GM12878 (cell line): Measurements from ENCODE around the gene ALG12.

Experiments
- ELK1 ChIP-seq: IDR thresholded peaks from 2 replicates; pipeline ENCODE4 v1.6.1; 2012; ENCODE audit warnings: low read depth, low read length, improper control_type of control experiment
- FOXM1 ChIP-seq: IDR thresholded peaks from 2 replicates; pipeline ENCODE4 v1.6.1; 2012; ENCODE audit warnings: low read depth, mild to moderate bottlenecking, inconsistent platforms, low read length, moderate library complexity
- POLR2A ChIP-seq: IDR thresholded peaks from 2 replicates; pipeline ENCODE4 v1.6.1; 2011; ENCODE audit warnings: low read depth, mild to moderate bottlenecking, low read length
- RELB ChIP-seq: fragments of 450-650 bp; IDR thresholded peaks from 2 replicates; pipeline ENCODE4 v1.6.1; 2017; ENCODE audit warnings: low read depth, mild to moderate bottlenecking, moderate library complexity
- SIN3A ChIP-seq: IDR thresholded peaks from 2 replicates; pipeline ENCODE4 v1.6.1; 2012; ENCODE audit warnings: low read depth, low read length, improper control_type of control experiment
- YY1 ChIP-seq: IDR thresholded peaks from 2 replicates; pipeline ENCODE4 v1.6.1; 2011; ENCODE audit warnings: low read depth, mild to moderate bottlenecking, low read length
- TF ChIP-seq, protein P1 (sequence below), 3 experiments: IDR thresholded peaks in 2 of 3; conservative IDR thresholded peaks in 1 of 3; 2 replicates each; pipeline ENCODE4 v1.5.1; 2011; ENCODE audit warnings: low read depth in 3 of 3, low read length in 3 of 3, mild to moderate bottlenecking in 3 of 3, control low read depth in 2 of 3, moderate library complexity in 2 of 3, inconsistent platforms in 1 of 3, mixed read lengths in 1 of 3; ENCODE audit not compliant: control insufficient read depth in 2 of 3, insufficient read depth in 1 of 3; ENCODE audit errors: extremely low read depth in 1 of 3

DNA sequence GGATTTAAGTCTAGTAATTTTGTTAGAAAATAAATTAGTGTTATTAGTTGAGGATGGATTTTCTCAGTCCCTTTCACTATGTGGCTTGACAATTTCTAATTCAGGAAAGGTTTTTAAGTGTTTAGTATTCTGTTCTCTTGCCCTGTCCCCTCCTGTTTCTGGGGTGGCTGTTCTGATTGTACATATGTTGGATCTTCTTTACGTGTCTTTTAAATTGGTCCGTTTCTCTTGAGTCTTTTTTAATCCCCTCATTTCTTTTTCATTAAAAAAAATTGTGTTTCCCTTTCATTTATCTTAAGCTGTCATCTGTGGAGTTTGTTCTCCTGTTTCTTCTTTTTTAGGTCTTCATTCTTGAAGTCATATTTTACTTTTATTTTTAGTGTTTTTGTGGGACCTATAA is 52.1 kb downstream of the ALG12 start:
- TF ChIP-seq SIN3A = no peak
- no peak for TF ChIP-seq RELB
- TF ChIP-seq, protein P1, sequence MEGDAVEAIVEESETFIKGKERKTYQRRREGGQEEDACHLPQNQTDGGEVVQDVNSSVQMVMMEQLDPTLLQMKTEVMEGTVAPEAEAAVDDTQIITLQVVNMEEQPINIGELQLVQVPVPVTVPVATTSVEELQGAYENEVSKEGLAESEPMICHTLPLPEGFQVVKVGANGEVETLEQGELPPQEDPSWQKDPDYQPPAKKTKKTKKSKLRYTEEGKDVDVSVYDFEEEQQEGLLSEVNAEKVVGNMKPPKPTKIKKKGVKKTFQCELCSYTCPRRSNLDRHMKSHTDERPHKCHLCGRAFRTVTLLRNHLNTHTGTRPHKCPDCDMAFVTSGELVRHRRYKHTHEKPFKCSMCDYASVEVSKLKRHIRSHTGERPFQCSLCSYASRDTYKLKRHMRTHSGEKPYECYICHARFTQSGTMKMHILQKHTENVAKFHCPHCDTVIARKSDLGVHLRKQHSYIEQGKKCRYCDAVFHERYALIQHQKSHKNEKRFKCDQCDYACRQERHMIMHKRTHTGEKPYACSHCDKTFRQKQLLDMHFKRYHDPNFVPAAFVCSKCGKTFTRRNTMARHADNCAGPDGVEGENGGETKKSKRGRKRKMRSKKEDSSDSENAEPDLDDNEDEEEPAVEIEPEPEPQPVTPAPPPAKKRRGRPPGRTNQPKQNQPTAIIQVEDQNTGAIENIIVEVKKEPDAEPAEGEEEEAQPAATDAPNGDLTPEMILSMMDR (IDR thresholded peaks at IDR 0.05 in 2 of 3, conservative IDR thresholded peaks at IDR 0.05 in 1 of 3; ENCODE audit: control insufficient read depth in 2 of 3, extremely low read depth in 1 of 3, insufficient read depth in 1 of 3, low read depth in 3 of 3, low read length in 3 of 3) = no peak
- TF ChIP-seq POLR2A = no peak
- TF ChIP-seq FOXM1 = no peak
- TF ChIP-seq YY1 = no peak
- no peak for TF ChIP-seq ELK1
